SU-DHL-6 (cell line): ENCODE results near the gene ANKRD33.

Source experiments
- H2AFZ ChIP-seq: fragments of 200-600 bp; sonication (generic); 2 replicates; pipeline ENCODE4 v1.6.1; 2014; ENCODE audit warnings: low read depth, mild to moderate bottlenecking, moderate library complexity, mixed read lengths, antibody characterized with exemption, low read length; ENCODE audit not compliant: severe bottlenecking
- H3F3A ChIP-seq: fragments of 200-600 bp; shearing (Covaris generic); 2 replicates; pipeline ENCODE4 v1.6.0; 2016; ENCODE audit warnings: antibody characterized with exemption, mild to moderate bottlenecking; ENCODE audit not compliant: insufficient read depth
- H3K27ac ChIP-seq: fragments of 200-600 bp; sonication (generic); 2 replicates; pipeline ENCODE4 v1.5.1; 2016; ENCODE audit warnings: low read depth, mild to moderate bottlenecking, low read length, moderate library complexity, mixed read lengths
- H3K27me3 ChIP-seq: fragments of 200-600 bp; sonication (generic), shearing (Covaris generic); 2 replicates; pipeline ENCODE4 v1.6.0; 2014; ENCODE audit warnings: mild to moderate bottlenecking, low read length
- H3K36me3 ChIP-seq: fragments of 200-600 bp; sonication (generic); 2 replicates; pipeline ENCODE4 v1.6.1; 2014; ENCODE audit warnings: mild to moderate bottlenecking, low read length, mixed read lengths
- H3K4me2 ChIP-seq: fragments of 300-600, 200-600 bp; shearing (Covaris generic), sonication (generic); 2 replicates; pipeline ENCODE4 v1.6.0; 2014; ENCODE audit warnings: low read length, low read depth, mild to moderate bottlenecking; ENCODE audit not compliant: poor library complexity, severe bottlenecking
- H3K4me3 ChIP-seq: fragments of 200-600 bp; sonication (generic); 2 replicates; pipeline ENCODE4 v1.5.1; 2014; ENCODE audit warnings: antibody characterized with exemption, low read length, mild to moderate bottlenecking, mixed read lengths; ENCODE audit not compliant: insufficient read depth, poor library complexity, severe bottlenecking
- H3K79me2 ChIP-seq: fragments of 200-600 bp; sonication (generic); 2 replicates; pipeline ENCODE4 v1.6.1; 2014; ENCODE audit warnings: mild to moderate bottlenecking, low read length, moderate library complexity; ENCODE audit not compliant: insufficient read depth
- H3K9ac ChIP-seq: fragments of 200-600 bp; sonication (generic); 2 replicates; pipeline ENCODE4 v1.7.0; 2014; ENCODE audit warnings: mild to moderate bottlenecking, low read length
- H3K9me2 ChIP-seq: fragments of 200-600 bp; sonication (generic); replicated peaks from 2 replicates; pipeline ENCODE4 v1.6.1; 2014; ENCODE audit warnings: low read length; ENCODE audit not compliant: insufficient read depth
- H3K9me3 ChIP-seq: fragments of 200-600 bp; sonication (generic); 2 replicates; pipeline ENCODE4 v1.6.1; 2014; ENCODE audit warnings: low read length, mixed read lengths; ENCODE audit not compliant: insufficient read depth
- H4K20me1 ChIP-seq: fragments of 200-600 bp; sonication (generic); 2 replicates; pipeline ENCODE4 v1.6.1; 2014; ENCODE audit warnings: low read depth, mild to moderate bottlenecking, antibody characterized with exemption, low read length, moderate library complexity, mixed read lengths
- CTCF ChIP-seq: fragments of 200-600 bp; sonication (generic); IDR thresholded peaks from one replicate; pipeline ENCODE4 v1.5.1; 2017; ENCODE audit warnings: antibody characterized with exemption, mild to moderate bottlenecking, low read length, moderate library complexity; ENCODE audit not compliant: insufficient read depth, poor library complexity, severe bottlenecking
- EZH2phosphoT487 ChIP-seq: fragments of 200-600 bp; sonication (generic), shearing (Covaris generic); conservative IDR thresholded peaks from 2 replicates; pipeline ENCODE4 v1.6.1; 2018; ENCODE audit warnings: mild to moderate bottlenecking, antibody characterized with exemption, low read length, moderate library complexity, mixed read lengths

Gene ANKRD33

GRCh38 chr12:51900323-51900889, 12.5 kb downstream of the ANKRD33 start:
- Histone ChIP-seq H3K9me2 (no peaks in the 10 kb centered on the region), H4K20me1 (no peaks in the 10 kb centered on the region), H3F3A (no peaks in the 10 kb centered on the region), H3K9me3 (no peaks in the 10 kb centered on the region), H3K79me2 (no peaks in the 10 kb centered on the region), H2AFZ (no peak overlapping the region), H3K27me3 (no peaks in the 10 kb centered on the region), H3K4me3 (no peak overlapping the region), H3K36me3 (no peaks in the 10 kb centered on the region), H3K27ac (no peak overlapping the region), H3K4me2 (no peak overlapping the region), H3K9ac (no peak overlapping the region)
- TF ChIP-seq CTCF, result no peak
- no peak for TF ChIP-seq EZH2phosphoT487

- Histone ChIP-seq H3F3A (no peaks in the 10 kb centered on the region), H2AFZ (no peak overlapping the region), H3K79me2 (no peaks in the 10 kb centered on the region), H3K27me3 (no peaks in the 10 kb centered on the region), H3K9me3 (no peaks in the 10 kb centered on the region), H4K20me1 (no peaks in the 10 kb centered on the region), H3K9ac (no peak overlapping the region), H3K27ac (no peak overlapping the region), H3K9me2 (no peaks in the 10 kb centered on the region), H3K4me2 (no peak overlapping the region), H3K36me3 (no peaks in the 10 kb centered on the region), H3K4me3 (no peak overlapping the region)
- no peak for TF ChIP-seq CTCF
- TF ChIP-seq EZH2phosphoT487, result no peak
Observed at GRCh38 chr12:51901121-51901817, 13.4 kb downstream of the ANKRD33 start.

- Histone ChIP-seq H4K20me1 (no peaks in the 10 kb centered on the region), H3K27me3 (no peaks in the 10 kb centered on the region), H2AFZ (no peak overlapping the region), H3K36me3 (no peaks in the 10 kb centered on the region), H3K27ac (no peak overlapping the region), H3K9me3 (no peaks in the 10 kb centered on the region), H3K4me2 (no peak overlapping the region), H3K4me3 (no peak overlapping the region), H3K9me2 (no peaks in the 10 kb centered on the region), H3F3A (no peaks in the 10 kb centered on the region), H3K79me2 (no peaks in the 10 kb centered on the region), H3K9ac (no peak overlapping the region)
- no peak for TF ChIP-seq EZH2phosphoT487
Observed at GRCh38 chr12:51901881-51902280, 14.0 kb downstream of the ANKRD33 start.

GRCh38 chr12:51904951-51905470, 17.1 kb downstream of the ANKRD33 start:
- H4K20me1 ChIP-seq, result no peaks in the 10 kb centered on the region
- H3K9me3 ChIP-seq, result no peaks in the 10 kb centered on the region
- H3K9ac ChIP-seq, result no peak overlapping the region
- H3K9me2 ChIP-seq, result no peaks in the 10 kb centered on the region
- H3K27ac ChIP-seq, result no peak overlapping the region
- no peak overlapping the region for H3K4me3 ChIP-seq
- TF ChIP-seq EZH2phosphoT487 (no peak), CTCF (no peak)
- no peaks in the 10 kb centered on the region for H3F3A ChIP-seq
- H3K27me3 ChIP-seq, result no peaks in the 10 kb centered on the region
- no peak overlapping the region for H2AFZ ChIP-seq
- H3K36me3 ChIP-seq, result no peaks in the 10 kb centered on the region
- H3K4me2 ChIP-seq, result no peak overlapping the region
- H3K79me2 ChIP-seq, result no peaks in the 10 kb centered on the region
